Measurements from ENCODE around the gene C6orf132. TPM values are rescaled to one million over a fixed set of nuclear protein-coding genes. Genes with fewer than 3 reads are reported as not detected.

C6orf132 gene
- total and polyA plus RNA-seq, 9 of the 15 experiments (the other 6 are each of a cell fraction or from before 2014, with no cell fraction given) = 0.06 to 0.35 (median 0.14) TPM

- no peak for TF ChIP-seq MGA (IDR thresholded peaks at IDR 0.05)
- no peak for TF ChIP-seq ZFP1 (CRISPR knock-in tag; IDR thresholded peaks at IDR 0.05)
- TF ChIP-seq, protein P1, sequence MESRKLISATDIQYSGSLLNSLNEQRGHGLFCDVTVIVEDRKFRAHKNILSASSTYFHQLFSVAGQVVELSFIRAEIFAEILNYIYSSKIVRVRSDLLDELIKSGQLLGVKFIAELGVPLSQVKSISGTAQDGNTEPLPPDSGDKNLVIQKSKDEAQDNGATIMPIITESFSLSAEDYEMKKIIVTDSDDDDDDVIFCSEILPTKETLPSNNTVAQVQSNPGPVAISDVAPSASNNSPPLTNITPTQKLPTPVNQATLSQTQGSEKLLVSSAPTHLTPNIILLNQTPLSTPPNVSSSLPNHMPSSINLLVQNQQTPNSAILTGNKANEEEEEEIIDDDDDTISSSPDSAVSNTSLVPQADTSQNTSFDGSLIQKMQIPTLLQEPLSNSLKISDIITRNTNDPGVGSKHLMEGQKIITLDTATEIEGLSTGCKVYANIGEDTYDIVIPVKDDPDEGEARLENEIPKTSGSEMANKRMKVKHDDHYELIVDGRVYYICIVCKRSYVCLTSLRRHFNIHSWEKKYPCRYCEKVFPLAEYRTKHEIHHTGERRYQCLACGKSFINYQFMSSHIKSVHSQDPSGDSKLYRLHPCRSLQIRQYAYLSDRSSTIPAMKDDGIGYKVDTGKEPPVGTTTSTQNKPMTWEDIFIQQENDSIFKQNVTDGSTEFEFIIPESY (CRISPR knock-in tag; IDR thresholded peaks at IDR 0.05) = no peak
- TF ChIP-seq CBFA2T3 (IDR thresholded peaks at IDR 0.05) = no peak
- no peak for TF ChIP-seq TEAD2 (tag; IDR thresholded peaks at IDR 0.05)
- no peak for TF ChIP-seq ZNF12 (CRISPR knock-in tag; IDR thresholded peaks at IDR 0.05)
- no peak for TF ChIP-seq SMARCA4 (IDR thresholded peaks at IDR 0.05)
These were observed 11.5 kb upstream of the C6orf132 start (continued) for GRCh38 chr6:42153921-42154320.

Measured in K562 (cell line).